ENCODE measurements around the gene DHFR.

GRCh38 chr5:80698369-80698768 is 43.6 kb upstream of the DHFR start:
- TF ChIP-seq CREB1 (IDR thresholded peaks at IDR 0.05; ENCODE audit: low read depth) (no peak), RAD21 (IDR thresholded peaks at IDR 0.05; ENCODE audit: low read depth) (no peak), TAF1 (IDR thresholded peaks at IDR 0.05; ENCODE audit: low read depth) (no peak), REST (IDR thresholded peaks at IDR 0.05; ENCODE audit: low read depth) (no peak), YY1 (IDR thresholded peaks at IDR 0.05; ENCODE audit: low read depth) (no peak), EP300 (IDR thresholded peaks at IDR 0.05; ENCODE audit: borderline replicate concordance) (no peak), FOXM1 (IDR thresholded peaks at IDR 0.05; ENCODE audit: borderline replicate concordance, low read depth) (no peak), USF1 (IDR thresholded peaks at IDR 0.05) (no peak), ZBTB7A (IDR thresholded peaks at IDR 0.05; ENCODE audit: low read depth) (no peak)

All from Ishikawa (cell line).